ENCODE measurements around the gene SEMA6C.
"Not testable (repeated sequence)": the region's sequence is repeated elsewhere in the genome, so short reads cannot be mapped to it uniquely, and the experiment has no call there.

Gene SEMA6C

GRCh38 chr1:151124763-151125403 is 21.5 kb downstream of the SEMA6C start:
- no peak for DNase-seq

- DNase-seq: no peak
Measured at GRCh38 chr1:151113877-151114276, 32.6 kb downstream of the SEMA6C start.

GRCh38 chr1:151108331-151108730 is 38.1 kb downstream of the SEMA6C start:
- DNase-seq: no peak

- no peak for DNase-seq
Measured at GRCh38 chr1:151106894-151107293, 39.5 kb downstream of the SEMA6C start.

GRCh38 chr1:151104630-151105029 is 41.8 kb downstream of the SEMA6C start:
- DNase-seq: no peak

GRCh38 chr1:151098126-151098525 is 48.3 kb downstream of the SEMA6C start:
- no peak for DNase-seq

GRCh38 chr1:151097426-151097825 is 49.0 kb downstream of the SEMA6C start:
- DNase-seq: not testable (repeated sequence)

- no peak for DNase-seq
Measured at GRCh38 chr1:151085953-151086559, 60.4 kb downstream of the SEMA6C start.
